Muscle layer of colon (tissue), 2 donors: ENCODE measurements around the gene MAPK8IP1.
A peak's percentile ranks its signal among the peaks of the same experiment; 100 is the strongest.

Experiments used
- H3K27ac ChIP-seq: one replicate; pipeline ENCODE4 v1.7.0; 2013; ENCODE audit warnings: low read depth, mild to moderate bottlenecking, low read length, moderate library complexity
- H3K27me3 ChIP-seq, 2 donors: one replicate each; pipeline ENCODE4 v1.7.0; 2013; ENCODE audit warnings: low read length in 2 of 2, mild to moderate bottlenecking in 2 of 2; ENCODE audit not compliant: insufficient read depth in 2 of 2, control insufficient read depth in 1 of 2
- H3K36me3 ChIP-seq: one replicate; pipeline ENCODE4 v1.7.0; 2013; ENCODE audit warnings: mild to moderate bottlenecking, low read length; ENCODE audit not compliant: insufficient read depth
- H3K4me1 ChIP-seq: one replicate; pipeline ENCODE4 v1.7.0; 2013; ENCODE audit warnings: mild to moderate bottlenecking, low read length; ENCODE audit not compliant: insufficient read depth
- H3K4me3 ChIP-seq, 2 donors: one replicate each; pipeline ENCODE4 v1.7.0; 2013; ENCODE audit warnings: low read length in 2 of 2, low read depth in 1 of 2, mild to moderate bottlenecking in 1 of 2, moderate library complexity in 1 of 2
- H3K9ac ChIP-seq: one replicate; pipeline ENCODE4 v1.7.0; 2013; ENCODE audit warnings: low read length
- H3K9me3 ChIP-seq: one replicate; pipeline ENCODE4 v1.7.0; 2013; ENCODE audit warnings: mild to moderate bottlenecking, low read length
- donor health status: abdominal sarcoma.
- donor health status: Adenocarcinoma of cecum.

MAPK8IP1 gene

DNA sequence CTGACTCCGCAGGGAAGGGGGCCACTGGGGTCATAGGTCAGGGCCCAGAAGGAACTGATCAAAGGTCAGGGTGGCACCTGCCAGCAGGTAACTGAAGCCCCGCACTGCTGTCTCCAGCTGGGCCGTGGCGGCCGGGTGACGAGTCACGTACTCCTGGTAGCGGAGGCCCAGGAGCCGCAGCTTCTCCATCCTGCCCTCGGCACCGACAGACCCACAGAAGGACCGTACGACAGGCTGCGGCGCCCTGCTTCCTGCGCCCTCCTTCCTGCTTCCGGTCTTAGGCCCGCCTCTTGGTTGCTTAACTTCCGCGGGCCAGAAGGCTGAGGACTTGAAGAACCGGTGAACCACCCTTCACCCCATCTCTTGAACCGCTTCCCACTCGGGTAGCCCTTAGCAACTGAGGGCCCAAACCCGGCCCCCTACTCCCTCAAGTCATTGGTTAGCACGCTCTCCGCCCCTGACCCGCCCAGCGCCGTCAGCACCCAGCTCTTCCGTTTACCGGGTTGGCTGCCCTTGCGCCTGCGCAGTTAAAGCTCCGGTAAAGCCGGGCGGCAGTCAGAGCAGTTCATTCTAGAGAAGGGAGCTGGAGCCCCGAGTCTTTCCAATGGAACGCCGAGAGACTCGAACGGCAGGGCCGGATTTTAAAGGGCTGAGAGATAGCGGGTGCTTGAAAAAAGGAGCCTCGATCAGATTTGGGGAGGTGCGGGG is 32.3 kb downstream of the MAPK8IP1 start, which contains the start of gene PEX16:
TSS of gene PEX16 (minus strand) at position 255 of the 708 bp plus-strand sequence. CDS start at position 189, 66 bp downstream.
- peak within 1 kb of the TSS; percentile 86 to 99 for H3K4me3 ChIP-seq
- H3K36me3 ChIP-seq = peaks cover 27% of the 10 kb centered on the region
- H3K27me3 ChIP-seq = peaks cover 0 to 17% of the 10 kb centered on the region in 2 donors
- peak within 1 kb of the TSS; percentile 86 for H3K9ac ChIP-seq
- H3K27ac ChIP-seq = peak within 1 kb of the TSS; percentile 92
- H3K9me3 ChIP-seq = no peaks in the 10 kb centered on the region
- H3K4me1 ChIP-seq = peaks cover 12% of the 10 kb centered on the region

DNA sequence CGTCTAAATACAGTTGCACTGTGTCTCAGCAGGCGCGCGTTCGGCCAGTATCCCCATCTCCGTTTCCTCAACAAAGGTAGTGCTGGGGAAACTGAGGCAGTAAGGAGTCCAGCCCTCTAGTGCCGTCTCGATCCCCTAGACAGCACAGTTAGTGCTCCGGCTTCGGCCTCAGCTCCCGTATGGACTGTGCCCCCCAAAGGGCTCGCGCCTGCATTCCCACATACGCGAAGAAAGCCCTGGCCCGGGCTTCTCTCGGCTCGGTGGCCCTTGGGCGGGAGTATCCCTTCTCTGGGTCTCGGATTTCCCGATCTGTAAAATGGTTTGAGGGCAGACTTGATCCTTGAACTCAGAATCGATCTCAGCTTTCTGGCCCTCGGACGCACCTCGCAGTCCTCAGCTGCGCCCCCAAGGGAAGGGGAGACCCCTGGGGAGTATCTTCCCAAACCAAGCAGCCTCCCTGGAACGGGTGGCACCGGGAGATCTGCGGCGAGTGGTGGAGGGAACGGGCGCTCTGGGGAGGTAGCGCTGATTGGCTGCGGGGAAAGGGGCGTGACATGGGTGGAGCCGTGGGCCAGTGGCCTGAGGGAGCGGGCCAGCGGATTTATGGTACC is 33.0 kb downstream of the MAPK8IP1 start:
- Histone ChIP-seq H3K27ac (peak overlapping the region; percentile 92), H3K27me3 (peaks cover 4 to 23% of the 10 kb centered on the region in 2 donors), H3K4me1 (peaks cover 12% of the 10 kb centered on the region), H3K9ac (peak overlapping the region; percentile 86), H3K36me3 (peaks cover 22% of the 10 kb centered on the region), H3K4me3 (peak overlapping the region; percentile 86 to 99), H3K9me3 (no peaks in the 10 kb centered on the region)

DNA sequence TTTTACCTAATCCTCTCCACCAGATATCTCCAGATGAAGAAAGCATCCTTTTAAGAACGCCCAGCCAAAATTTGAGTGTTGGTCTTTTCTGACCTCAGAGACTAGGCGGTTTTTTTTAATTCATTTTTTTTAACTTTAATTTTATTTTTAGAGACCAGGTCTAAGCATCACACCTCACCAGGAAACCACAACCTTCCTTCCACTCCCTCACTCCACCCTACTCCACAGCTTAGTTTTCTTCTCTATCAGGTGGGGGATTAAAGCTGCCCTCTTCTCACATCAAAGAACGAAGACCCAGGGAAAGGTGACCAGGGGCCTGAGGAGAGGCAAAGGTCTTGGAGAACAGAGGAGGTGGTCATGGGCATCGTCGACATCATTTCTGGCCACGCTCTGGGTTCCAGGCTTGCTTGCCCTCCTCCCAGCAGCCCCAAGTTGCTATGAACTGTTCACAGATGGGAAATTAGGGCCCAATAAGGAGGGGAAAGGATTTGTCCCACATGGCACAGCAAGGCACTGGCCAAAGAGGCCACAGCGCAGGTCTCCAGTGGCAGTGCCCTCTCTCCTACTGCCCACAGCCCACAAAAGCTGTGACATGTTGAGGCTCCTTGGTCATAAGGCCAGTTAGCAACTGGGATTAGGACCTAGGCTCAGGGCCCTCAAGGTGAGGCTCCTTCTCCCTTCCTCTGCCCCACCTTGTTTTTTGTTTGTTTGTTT is 33.7 kb downstream of the MAPK8IP1 start:
- H3K36me3 ChIP-seq = peaks cover 15% of the 10 kb centered on the region
- H3K27ac ChIP-seq = no peak overlapping the region
- H3K27me3 ChIP-seq = peaks cover 4 to 26% of the 10 kb centered on the region in 2 donors
- H3K9ac ChIP-seq = no peak overlapping the region
- no peaks in the 10 kb centered on the region for H3K9me3 ChIP-seq
- peaks cover 12% of the 10 kb centered on the region for H3K4me1 ChIP-seq
- peak overlapping the region in 1 of 2 donors; percentile 99 for H3K4me3 ChIP-seq

DNA sequence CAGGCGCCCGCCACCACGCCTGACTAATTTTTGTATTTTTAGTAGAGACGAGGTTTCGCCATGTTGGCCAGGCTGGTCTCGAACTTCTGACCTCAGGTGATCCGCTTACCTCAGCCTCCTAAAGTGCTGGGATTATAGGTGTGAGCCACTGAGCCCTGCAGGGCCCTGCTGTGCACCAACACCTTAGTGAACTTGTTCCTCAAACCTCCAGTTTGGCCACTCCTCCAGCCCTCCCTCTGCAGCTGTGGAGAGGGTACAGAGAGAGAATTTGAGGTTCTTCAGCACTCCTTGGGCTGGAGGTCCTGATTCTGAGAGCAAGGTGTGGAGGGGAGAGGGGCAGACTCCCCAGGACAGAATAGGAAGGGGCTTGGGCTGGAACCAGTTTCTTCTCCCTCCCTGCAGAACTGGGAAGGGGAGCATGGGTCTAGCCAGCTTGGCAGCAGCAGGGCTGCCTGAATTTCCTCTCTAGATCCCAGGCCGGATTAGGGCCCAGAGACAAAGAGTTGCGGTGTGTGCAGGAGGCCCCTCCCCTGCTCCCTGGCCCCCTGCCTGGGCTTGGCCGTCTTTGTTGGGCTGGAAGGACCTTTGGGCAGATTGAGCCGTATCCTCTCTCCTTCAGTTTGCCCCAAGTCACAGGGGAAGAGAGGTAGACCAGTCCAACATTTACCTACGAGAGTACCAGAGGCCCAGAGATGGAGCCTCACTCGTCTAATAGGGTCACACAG is 34.5 kb downstream of the MAPK8IP1 start:
- peaks cover 4 to 33% of the 10 kb centered on the region in 2 donors for H3K27me3 ChIP-seq
- H3K36me3 ChIP-seq = peaks cover 7% of the 10 kb centered on the region
- no peaks in the 10 kb centered on the region for H3K9me3 ChIP-seq
- no peak overlapping the region for H3K4me3 ChIP-seq
- H3K27ac ChIP-seq = no peak overlapping the region
- H3K4me1 ChIP-seq = peaks cover 12% of the 10 kb centered on the region
- H3K9ac ChIP-seq = no peak overlapping the region

DNA sequence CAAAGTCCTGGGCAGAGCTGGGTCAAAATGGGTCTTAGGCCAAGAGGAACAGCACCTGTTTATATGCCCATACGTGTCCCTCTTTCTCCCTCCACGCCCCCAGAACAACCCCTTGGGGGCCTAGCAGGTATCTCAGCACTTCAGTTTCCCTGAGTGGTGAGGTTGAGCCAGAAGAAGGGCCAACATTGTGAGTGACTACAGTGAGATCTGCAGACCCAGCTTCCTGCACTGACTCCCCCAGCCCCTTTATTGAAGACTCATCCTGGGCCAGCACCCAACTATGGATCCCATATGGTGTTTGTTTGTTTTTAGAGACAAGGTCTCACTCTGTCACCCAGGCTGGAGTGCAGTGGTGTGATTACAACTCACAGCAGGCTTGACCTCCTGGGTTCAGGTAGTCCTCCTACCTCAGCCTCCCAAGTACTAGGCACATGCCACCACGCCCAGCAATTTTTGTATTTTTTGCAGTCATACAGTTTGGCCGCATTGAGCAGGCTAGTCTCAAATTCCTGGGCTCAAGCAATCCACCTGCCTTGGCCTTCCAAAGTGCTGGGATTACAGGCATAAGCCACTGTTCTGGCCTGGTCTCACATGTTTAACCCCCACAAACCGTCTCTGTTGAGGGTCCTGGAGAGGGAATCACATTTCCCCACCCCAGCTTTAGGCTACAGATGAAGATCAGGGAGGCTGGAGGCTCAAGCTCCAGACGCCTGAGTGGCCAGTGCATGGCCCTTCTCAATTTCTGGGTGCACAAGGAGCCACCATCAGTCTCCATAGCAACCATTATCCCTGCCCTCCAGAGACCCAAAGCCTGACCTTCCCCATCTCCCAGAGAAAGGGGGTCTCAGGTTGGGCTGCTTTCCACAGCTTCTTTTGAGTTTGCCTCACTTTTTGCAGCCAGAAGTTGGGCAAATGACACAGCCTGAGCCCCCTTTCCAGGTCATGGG is 35.4 kb downstream of the MAPK8IP1 start:
- H3K4me1 ChIP-seq = peaks cover 12% of the 10 kb centered on the region
- no peaks in the 10 kb centered on the region for H3K9me3 ChIP-seq
- peaks cover 4 to 33% of the 10 kb centered on the region in 2 donors for H3K27me3 ChIP-seq
- no peak overlapping the region for H3K4me3 ChIP-seq
- peaks cover 2% of the 10 kb centered on the region for H3K36me3 ChIP-seq
- no peak overlapping the region for H3K27ac ChIP-seq
- H3K9ac ChIP-seq = no peak overlapping the region

DNA sequence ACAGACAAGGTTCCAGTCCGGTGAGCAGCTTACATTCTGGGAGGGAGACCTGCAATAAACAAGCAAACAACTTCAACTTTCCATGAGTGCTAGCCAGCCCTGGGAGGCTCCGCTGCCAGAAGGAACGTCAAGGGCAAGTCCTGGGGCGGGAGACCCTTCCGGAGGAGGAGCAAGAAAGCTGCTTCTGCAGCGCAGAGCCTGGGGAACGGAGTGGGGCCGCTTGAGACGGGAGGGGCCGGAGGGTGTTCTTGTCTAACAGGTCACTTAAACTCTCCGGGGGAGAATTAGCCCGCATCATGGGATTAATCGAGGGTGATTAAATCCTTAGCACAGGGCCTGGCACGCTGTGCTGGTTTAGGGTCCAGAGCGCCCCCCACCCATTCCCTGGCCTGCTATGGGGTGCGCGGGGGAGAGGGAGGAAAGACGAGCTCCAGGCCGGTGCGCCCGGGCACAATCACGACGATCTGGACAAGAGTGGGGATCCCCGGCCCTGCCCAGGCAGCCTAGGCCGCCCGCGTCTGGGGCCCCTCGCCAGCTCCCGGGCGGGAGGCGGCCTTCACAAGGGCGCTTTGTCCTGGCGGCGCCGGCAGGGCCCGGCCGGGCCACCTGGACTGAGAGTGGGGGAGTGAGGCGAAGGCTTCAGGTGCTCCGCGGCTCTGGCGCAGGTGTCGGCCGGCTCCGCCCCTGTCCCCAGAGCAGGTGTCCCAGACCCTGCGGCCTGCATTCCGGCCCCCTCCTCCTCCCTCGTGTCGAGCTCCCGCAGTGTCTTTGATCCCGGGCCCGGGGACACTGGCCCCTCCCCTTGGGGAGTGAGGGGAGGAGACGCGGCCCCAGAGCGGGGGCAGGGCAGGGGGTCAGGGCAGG is 36.3 kb downstream of the MAPK8IP1 start:
- no peaks in the 10 kb centered on the region for H3K36me3 ChIP-seq
- peaks cover 6% of the 10 kb centered on the region for H3K4me1 ChIP-seq
- H3K4me3 ChIP-seq = no peak overlapping the region
- H3K27ac ChIP-seq = no peak overlapping the region
- no peaks in the 10 kb centered on the region for H3K9me3 ChIP-seq
- H3K27me3 ChIP-seq = peaks cover 4 to 33% of the 10 kb centered on the region in 2 donors
- no peak overlapping the region for H3K9ac ChIP-seq

DNA sequence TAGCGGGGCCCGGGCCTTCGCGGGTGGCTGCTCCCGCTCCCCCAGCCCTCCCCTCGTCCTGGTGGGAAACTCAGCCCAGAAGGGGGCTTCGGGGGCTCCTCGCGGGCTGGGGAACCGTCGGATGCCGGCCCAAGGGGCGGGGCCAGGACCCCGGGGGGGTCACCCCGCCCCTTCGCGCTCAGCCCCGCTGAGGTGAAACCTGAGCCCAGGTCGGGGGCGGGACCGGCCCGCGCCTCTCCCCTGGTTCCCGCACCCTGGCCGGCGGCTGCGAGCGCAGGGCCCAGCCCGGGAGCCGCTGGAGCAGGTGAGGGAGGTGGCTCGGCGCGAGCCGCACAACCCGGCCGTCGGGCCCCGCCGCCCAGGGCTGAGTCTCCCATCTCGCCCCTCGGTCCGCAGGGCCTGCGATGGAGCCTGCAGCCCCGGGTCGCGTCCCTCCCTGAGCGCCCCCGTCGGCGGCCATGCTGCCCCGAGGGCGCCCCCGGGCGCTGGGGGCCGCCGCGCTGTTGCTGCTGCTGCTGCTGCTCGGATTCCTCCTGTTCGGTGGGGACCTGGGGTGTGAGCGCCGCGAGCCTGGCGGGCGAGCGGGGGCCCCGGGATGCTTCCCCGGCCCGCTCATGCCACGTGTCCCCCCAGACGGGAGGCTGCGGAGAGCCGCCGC is 37.1 kb downstream of the MAPK8IP1 start, which contains the start of gene LARGE2:
TSS of gene LARGE2 (plus strand) at position 232 of the 658 bp plus-strand sequence. CDS start at position 459, 227 bp downstream.
- no peak within 1 kb of the TSS for H3K9ac ChIP-seq
- H3K4me1 ChIP-seq = no peaks in the 10 kb centered on the region
- no peaks in the 10 kb centered on the region for H3K9me3 ChIP-seq
- H3K27me3 ChIP-seq = peaks cover 4 to 33% of the 10 kb centered on the region in 2 donors
- no peak within 1 kb of the TSS for H3K27ac ChIP-seq
- H3K36me3 ChIP-seq = no peaks in the 10 kb centered on the region
- H3K4me3 ChIP-seq = no peak within 1 kb of the TSS

DNA sequence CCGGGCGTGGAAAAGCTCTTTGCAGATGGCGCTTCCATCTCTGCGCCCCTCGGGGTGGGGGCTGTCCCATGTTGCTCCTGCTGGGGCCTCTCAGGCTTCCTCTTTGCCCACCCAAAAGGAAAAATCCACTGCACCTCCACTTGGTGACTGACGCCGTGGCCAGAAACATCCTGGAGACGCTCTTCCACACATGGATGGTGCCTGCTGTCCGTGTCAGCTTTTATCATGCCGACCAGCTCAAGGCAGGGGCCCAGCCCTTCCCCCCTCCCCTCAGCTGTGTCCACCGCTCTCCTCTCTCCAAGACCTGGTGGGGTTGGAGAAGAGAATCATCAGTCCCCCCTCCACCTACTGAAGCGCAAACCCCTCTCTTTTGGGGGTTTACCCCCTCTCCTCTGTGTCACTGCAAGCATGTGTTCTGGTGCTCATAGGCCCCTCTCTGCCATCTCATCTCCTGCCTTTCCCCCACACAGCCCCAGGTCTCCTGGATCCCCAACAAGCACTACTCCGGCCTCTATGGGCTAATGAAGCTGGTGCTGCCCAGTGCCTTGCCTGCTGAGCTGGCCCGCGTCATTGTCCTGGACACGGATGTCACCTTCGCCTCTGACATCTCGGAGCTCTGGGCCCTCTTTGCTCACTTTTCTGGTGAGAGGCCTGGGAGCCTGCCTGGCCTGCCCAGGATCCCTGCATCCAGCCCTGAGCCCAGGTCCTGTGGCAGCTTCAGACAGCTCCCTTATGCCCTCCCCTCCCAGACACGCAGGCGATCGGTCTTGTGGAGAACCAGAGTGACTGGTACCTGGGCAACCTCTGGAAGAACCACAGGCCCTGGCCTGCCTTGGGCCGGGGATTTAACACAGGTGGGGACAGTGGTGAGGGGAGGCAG is 38.8 kb downstream of the MAPK8IP1 start:
- H3K4me1 ChIP-seq = no peaks in the 10 kb centered on the region
- H3K4me3 ChIP-seq = no peak overlapping the region
- H3K27ac ChIP-seq = no peak overlapping the region
- peaks cover 4 to 33% of the 10 kb centered on the region in 2 donors for H3K27me3 ChIP-seq
- H3K9ac ChIP-seq = no peak overlapping the region
- H3K36me3 ChIP-seq = no peaks in the 10 kb centered on the region
- no peaks in the 10 kb centered on the region for H3K9me3 ChIP-seq

DNA sequence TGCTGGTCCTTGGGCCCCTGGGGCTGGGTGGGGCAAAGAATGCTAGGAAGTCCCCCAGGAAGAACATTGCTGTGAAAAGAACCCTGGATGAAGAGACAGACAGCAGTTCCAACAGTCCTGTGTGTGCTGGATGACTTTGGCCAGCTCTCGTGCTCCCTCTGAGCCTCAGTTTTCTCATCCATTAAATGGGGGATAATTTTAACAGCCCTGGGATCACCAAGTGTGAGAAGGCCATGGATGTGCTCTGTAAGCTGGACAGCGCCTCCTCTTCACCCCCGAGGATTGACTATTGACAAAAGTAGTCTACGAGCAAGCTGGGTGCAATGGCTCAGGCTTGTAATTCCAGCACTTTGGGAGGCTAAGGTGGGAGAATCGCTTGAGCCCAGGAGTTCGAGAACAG is 39.5 kb downstream of the MAPK8IP1 start:
- H3K4me3 ChIP-seq = no peak overlapping the region
- H3K27me3 ChIP-seq = peaks cover 4 to 33% of the 10 kb centered on the region in 2 donors
- H3K4me1 ChIP-seq = no peaks in the 10 kb centered on the region
- no peaks in the 10 kb centered on the region for H3K36me3 ChIP-seq
- no peak overlapping the region for H3K9ac ChIP-seq
- H3K27ac ChIP-seq = no peak overlapping the region
- H3K9me3 ChIP-seq = no peaks in the 10 kb centered on the region
